ENCODE data around the gene ASXL2.

DNA sequence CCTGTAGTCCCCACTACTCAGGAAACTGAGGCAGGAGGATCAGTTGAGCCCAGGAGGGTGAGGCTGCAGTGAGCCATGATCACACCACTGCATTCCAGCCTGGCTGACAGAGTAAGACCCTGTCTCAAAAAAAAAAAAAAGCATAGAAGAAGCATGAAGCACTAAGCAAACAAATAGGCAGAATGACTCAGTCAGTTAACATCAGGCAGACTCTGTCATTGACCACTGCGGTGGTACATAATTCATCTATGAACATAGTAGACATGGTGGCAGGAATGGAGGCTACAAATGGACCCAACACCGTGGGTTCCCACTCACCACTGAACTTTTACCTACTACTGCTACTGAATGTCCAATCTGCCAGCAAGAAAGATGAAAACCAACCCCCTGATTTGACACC lies 7.6 kb upstream of the ASXL2 start:
- TF ChIP-seq, protein P1, sequence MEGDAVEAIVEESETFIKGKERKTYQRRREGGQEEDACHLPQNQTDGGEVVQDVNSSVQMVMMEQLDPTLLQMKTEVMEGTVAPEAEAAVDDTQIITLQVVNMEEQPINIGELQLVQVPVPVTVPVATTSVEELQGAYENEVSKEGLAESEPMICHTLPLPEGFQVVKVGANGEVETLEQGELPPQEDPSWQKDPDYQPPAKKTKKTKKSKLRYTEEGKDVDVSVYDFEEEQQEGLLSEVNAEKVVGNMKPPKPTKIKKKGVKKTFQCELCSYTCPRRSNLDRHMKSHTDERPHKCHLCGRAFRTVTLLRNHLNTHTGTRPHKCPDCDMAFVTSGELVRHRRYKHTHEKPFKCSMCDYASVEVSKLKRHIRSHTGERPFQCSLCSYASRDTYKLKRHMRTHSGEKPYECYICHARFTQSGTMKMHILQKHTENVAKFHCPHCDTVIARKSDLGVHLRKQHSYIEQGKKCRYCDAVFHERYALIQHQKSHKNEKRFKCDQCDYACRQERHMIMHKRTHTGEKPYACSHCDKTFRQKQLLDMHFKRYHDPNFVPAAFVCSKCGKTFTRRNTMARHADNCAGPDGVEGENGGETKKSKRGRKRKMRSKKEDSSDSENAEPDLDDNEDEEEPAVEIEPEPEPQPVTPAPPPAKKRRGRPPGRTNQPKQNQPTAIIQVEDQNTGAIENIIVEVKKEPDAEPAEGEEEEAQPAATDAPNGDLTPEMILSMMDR (IDR thresholded peaks at IDR 0.05; ENCODE audit: insufficient read depth, low read length): no peak
- TF ChIP-seq POLR2AphosphoS5 (IDR thresholded peaks at IDR 0.05; ENCODE audit: low read depth) (no peak), GABPA (IDR thresholded peaks at IDR 0.05; ENCODE audit: low read depth) (no peak), REST (IDR thresholded peaks at IDR 0.05; ENCODE audit: insufficient replicate concordance, low read depth) (no peak), SPI1 (IDR thresholded peaks at IDR 0.05; ENCODE audit: borderline replicate concordance, low read depth) (no peak)
